GM21367 (cell line): ENCODE measurements around the gene HTR4.
A peak's percentile ranks its signal among the peaks of the same experiment; 100 is the strongest.
"Not testable (repeated sequence)": the region's sequence is repeated elsewhere in the genome, so short reads cannot be mapped to it uniquely, and the experiment has no call there.

Experiments
- ATAC-seq: cut with Tn5 transposase; IDR thresholded peaks from one replicate; pipeline ENCODE4 v1.9.1; 2021; ENCODE audit not compliant: unreplicated experiment

HTR4 gene

DNA sequence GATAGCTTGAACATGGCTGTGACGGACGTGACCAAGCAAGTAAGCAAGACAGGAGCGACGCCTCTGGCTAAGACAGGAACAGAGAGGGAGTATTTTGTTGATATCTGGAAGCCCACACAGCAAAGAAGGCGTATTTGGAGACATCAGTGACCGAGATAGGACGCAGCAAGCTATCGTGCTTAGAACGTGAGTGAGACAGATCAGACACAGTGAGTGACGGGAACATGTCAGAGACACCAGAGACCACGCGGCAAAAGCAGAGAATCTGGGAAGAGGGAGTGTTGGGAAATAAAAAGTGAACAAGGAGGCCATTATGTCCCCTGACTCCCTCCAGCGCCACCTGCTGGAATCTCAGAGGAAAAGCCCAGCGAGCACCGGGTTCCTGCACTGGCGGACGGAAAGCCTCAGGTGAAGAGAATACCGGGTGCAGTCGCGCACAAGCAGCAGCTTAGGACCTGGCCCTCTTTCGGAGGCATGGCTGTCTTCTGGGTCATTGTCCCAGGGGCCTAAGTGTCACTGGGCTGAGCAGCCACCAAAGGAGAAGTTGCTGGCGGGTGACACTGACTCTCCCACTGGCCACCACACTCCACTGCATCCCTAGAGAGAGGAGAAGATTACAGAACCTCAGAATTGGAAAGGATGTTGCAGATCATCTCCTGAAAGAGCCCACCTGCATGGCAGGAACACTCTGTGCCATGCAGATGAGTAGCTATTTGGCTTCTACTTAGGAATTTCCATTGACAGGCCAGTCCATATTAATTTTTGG, 171.4 kb downstream of the HTR4 start:
- ATAC-seq, result peak; percentile 82

DNA sequence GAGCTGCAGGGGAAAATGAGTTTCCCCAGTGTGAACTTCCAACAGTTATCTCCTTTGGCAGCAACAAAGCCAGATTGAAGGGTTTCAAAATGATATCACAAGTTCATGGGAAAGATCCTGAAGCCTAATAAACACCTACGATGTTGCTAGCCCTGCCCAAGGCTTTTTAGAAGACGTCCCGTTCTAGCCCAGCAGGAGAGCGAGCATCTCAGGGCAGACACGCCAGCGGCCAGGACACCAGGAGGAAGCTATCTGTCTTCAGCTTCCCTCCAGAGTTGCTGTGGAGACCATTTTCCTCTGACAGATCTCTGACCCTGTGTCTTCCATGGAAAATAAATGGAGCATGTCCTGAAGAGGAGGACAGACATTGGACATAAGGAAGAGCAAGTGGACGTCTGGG, 172.1 kb downstream of the HTR4 start:
- no peak for ATAC-seq

DNA sequence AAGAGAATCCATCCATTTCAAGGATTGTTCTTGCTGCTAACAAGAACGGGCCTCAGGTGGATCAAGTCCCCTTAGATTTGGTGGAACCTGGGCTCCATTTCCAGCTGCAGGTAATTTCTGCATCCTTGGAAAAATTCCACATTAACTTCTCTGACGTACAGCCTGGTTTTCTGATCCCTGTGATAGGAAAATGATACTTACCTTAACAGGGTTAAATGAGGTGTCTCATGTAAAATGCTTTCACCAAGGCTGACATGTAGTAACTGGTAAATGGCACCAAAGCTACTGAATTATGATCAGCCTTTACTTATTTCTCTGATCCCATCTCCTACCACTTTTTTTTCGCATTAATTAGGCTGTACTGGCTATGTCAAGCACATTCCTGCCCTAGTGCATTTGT, 176.9 kb downstream of the HTR4 start:
- ATAC-seq, result no peak

DNA sequence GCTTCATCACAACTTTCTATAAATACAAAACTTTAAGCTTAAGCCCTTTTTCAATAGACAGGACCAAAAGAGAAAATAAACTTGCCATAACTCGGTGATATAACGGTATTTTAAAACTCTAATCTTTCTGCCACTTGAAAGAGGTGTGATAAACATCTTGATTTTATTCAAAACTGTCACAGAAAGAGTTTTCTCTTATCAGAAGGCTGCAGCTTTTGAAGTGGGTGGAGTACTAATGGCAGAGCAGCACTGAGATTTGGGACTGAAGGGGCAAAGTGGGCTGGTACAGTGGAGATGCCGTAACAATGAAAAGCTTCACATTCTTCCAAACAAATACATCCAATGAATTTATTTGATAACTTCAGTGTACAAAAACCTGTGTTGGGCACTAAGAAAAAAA, 178.0 kb downstream of the HTR4 start:
- ATAC-seq, result no peak

DNA sequence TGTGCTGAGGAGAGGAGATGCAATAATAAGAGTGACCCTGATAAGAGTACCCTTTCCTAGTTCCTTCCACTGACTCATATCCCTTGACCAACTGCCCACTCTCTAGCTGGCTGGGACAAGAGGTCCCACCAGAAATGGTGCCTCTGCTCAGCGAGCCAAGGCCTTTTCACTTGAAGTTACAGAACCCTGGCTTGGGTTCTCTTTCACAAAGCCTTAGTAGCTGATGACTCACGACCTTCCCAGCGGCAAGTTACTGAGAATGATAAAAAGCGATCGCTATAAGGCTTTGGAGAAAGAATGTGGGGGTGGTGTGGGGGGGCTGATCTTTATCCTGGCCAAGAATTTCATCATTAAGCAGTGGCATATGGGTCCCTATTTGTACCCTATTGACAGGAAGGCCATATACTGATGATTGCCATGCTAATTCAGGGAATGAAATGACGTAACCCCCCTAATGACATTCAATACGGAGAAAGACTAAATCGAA, 180.3 kb downstream of the HTR4 start:
- no peak for ATAC-seq

DNA sequence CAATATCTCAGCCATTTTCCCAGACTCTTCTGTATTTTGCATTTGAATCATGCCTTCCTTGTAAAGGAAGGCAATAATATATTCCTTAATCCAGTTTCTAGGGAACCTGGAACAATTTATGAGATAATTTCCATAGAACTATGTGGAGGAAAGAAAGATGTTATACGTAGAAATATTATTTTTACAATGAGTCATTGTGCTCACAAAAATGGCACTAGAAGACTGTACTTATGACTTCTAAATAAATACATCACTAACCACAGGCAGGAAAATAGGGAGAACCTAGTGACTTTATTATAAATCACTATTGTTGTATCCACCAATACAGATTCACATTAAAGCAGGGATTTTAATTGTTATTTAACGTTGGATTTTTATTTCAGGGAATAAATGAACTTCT, 182.9 kb downstream of the HTR4 start:
- no peak for ATAC-seq

DNA sequence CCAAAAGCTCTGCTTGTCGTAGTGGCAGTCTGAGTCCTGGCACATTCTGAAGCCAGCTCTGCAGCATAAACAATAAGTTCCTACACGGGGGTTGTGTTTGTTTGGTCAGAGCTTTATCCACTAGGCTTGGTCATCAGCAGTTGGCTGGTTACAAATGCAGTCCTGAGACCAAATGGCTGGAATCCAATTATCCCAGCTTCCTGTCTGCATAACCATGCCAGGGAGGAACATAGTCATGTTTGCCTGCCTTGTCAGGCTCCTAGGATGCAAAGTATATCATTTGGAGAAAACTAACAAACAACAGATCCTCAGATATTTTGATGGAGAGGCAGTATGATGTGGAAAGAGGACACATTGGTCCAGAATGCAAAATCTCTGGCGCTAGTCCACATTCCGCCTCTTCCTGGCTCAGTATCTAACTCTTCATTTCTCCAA, 184.8 kb downstream of the HTR4 start:
- no peak for ATAC-seq

DNA sequence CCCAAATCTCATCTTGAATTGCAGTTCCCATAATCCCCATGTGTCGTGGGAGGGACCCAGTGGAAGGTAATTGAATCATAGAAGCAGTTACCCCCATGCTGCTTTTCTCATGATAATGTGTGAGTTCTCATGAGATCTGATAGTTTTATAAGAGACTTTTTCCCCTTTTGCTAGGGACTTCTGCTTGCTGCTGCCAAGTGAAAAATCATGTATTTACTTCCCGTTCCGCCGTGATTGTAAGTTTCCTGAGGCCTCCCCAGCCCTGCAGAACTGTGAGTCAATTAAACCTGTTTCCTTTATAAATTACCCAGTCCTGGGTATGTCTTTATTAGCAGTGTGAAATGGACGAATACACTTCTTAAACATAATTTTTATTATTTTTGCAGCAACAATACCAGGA, 185.6 kb downstream of the HTR4 start:
- ATAC-seq, result not testable (repeated sequence)

DNA sequence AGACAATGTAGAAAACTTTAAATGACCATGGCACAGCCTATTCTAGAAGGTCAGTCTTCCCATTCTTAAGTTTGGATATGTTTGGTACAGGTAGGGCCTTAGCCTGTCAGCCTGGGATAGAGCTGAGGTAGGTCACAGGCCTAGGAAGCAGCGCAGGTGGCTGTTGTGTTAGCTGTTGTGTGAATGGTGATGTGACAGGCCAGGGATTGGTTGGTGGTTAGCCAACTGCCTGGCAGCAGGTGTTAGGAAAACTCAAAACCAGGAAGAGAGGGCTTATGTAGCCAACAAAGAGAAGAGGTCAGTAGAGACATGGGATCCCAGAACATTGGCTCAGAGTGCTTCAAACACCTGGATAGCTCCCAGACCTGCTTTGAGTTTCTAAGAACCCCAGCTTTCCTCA, 186.4 kb downstream of the HTR4 start:
- ATAC-seq, result no peak

DNA sequence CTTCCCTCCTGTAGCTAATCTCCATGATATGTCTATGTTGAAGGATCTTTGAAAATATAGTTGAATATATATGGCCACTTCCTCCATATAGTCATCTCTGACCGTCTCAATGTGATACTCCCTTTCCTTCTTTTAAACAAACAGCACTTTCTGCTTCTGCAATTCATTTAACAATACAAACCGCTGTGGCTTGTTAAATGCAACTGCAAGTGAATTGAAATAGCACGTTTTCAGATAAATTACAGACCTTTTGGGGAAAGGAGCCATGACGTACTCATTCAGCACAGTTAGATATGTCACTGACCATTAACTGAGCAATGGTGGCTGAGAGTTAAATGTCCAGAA, 188.1 kb downstream of the HTR4 start:
- ATAC-seq, result no peak

DNA sequence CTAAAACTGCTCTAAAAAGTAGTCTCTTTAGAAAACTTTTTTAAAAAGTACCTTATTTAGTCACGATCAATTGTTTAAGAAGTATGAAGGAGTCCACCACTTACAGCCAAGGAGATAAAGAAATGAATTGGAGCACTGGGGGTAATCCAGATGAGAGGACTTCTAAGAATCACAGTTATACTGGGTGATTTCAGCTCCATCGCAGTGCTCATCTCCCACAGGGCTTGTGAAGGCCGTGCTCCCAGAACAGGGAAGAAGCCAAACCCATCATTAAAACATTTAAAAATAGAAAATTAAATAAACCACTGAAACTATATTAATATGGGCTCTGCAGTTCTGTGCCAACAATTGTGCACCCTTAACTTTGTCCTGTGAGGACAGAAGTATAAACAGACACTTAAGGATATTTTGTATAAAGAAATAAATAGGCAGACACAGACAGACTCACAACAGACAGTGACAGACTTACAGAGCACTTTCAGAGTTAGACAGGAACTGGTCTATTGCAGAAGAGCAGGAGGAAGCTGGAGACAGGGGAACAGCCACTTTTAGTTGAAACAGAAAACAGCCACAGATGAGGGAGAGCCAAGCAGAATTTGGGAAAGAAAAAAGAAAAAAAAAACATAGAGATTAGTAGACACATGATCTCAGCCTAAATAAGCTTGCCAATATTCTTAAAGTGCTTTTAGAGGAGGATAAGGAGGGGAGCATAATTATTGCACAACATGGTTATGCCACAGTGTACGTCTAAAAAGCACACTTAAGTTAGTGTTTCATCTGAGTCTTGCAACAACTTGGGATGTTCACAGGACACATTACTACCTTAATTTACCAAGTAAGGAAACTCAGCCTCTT, 188.7 kb downstream of the HTR4 start:
- no peak for ATAC-seq

DNA sequence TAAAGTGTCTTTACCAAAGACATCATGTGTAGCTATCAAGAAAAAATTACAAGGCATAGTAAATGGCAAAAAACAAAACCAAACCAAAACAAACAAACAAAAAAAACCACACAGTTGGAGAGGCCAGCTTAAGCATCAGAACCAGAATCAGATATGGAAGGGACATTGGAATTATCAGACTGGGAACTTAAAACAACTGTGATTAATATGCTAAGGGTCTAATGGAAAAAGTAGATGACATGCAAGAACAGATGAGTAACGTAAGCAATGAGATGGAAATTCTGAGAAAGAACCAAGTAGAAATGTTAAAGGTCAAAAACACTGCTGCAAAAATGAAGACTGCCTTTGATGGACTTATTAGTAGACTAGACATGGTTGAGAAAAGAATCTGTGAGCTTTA, 194.7 kb downstream of the HTR4 start:
- ATAC-seq, result no peak

DNA sequence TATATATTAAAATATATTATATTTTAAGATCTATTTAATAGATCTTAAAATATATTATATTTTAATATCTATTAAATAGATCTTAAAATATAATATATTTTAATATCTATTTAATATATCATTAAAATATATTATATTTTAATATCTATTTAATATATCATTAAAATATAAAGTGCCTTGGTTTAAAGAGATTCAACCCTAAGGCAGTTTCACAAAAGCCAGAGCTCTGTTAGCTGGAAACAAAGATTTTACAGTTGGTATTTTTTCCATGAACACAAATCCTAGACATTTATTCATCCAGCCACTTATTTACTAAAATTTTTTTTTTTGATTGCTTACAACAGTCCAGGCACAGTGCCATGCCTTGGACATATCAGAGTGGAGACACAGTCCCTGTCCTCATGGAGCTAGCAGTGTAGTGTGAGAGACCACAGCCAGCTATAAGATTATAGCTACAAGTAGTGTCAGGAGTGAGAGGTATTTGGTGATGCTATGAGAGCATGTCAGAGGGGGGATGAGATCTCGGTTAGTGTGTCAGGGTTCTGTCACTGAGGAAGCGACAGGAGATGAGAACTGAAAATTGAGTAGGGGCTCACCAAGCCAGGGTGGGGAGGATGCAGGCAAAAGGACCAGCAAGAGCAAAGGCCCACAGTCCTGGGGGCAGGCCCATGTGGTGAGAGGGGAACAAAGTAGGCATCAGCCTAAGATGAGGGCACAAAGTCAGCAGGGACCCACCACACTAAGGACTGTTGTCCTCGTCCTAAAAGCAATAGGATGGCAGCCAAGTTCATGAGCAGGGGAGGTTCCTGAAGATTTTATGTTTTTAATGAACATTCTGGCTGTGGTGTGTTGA, 196.1 kb downstream of the HTR4 start:
- no peak for ATAC-seq

DNA sequence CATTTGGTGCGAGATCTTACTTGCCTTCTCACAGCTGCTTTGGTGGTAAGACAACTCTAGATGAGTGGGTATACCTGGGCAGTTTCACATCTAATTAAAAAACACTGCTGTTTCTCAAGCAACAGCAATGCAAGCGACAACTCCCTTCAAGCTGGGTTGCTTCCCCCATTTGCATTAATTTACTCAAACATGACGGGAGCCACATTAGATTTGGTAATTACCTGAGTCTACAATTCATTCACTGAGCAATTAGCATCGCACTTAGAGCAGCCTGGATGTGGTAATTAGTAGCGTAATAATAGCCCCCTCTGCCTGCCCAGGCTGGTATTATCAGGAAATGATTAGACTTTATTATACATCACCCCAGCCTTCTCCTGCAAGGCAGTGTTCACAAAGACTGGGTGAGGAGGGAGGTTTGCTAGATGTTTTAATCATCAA, 197.1 kb downstream of the HTR4 start:
- peak; percentile 70 for ATAC-seq

DNA sequence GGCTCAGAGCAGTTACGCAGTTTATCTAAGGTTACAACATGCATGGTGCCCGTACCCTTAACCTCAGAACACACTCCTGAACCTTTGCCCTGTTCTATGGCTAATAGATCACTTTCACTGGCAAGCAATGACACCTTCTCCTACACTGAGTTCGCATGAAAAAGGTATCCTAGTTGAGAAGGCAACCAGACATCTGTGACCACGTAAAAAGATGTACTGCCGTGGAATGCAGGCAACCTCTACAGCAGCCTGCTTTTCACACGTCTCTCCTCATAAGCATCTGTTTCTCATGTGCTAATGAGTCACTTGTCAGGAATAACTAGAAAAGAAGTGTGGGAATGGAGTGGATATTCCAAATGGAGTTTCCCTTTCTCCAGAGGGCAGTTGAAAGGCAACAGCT, 199.1 kb downstream of the HTR4 start:
- no peak for ATAC-seq

DNA sequence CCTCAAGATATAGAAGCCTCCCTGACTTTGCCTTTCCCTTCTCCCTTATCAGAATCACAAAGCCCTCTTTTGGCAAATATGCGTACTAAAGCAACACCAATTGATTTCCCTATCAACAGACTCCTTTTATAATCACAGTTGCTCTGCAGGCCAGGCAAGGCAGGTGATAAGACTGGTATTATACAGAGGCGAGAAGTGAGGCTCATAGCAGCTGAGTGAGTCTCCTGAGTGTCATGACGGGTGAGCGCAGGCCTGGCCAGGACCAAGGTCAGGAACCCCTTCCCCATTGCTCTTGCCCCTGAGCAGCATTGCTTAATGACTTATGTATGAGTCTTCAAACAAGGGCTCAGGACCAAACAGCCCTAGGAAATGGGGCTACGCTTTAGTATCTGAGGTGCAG, 199.8 kb downstream of the HTR4 start:
- ATAC-seq, result no peak

DNA sequence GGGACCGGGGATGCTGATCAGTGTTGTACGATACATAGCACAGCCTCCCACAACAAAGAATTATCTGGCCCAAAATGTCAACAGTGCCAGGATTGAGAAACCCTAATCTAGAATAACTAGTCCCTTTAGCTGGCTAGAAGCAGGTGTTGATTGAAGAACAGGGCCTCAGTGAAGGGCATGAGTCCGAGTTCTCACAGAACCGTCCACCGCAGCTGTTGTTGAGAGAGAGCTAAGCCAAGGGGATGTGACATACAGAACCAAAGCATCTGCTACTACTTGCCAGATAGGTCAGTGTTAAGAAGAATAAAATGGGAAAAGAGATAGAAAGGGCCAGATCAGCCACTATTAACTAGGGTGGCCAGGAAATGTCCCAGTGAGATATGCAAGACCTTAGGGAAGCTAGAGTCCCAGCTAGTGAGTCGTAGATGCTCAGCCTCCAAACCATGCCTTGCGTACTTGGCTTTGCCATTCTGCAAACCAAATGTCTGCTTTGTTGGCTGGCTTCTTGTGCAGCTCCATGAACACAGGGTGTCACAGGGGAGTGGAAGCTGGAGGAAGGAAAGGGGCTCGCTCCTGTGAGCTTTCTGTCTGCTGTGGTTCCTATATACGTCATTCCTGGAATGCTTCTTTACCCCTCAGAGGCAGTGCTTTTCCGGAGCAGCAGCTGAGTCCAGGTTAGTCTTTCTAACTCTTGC, 201.7 kb downstream of the HTR4 start:
- ATAC-seq, result no peak

DNA sequence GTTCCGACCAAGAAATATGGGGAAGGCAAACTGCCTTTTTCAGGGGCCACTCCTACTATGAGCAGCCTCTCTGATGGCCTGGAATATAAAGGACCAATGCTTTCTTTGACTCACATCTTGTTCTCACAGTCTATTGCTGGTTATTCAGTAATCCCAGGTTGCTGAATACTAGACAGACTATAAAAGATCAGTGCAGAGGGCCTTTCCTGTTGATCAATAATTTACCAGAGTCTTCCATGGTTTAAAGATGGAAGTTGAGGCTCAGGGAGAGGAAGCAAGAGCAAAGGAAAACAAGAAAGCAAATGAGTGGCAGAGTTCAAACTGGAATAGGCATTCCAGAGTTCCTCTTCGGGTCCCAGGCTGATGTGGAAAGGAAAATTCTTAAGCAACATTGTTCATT, 207.7 kb downstream of the HTR4 start:
- ATAC-seq, result no peak

DNA sequence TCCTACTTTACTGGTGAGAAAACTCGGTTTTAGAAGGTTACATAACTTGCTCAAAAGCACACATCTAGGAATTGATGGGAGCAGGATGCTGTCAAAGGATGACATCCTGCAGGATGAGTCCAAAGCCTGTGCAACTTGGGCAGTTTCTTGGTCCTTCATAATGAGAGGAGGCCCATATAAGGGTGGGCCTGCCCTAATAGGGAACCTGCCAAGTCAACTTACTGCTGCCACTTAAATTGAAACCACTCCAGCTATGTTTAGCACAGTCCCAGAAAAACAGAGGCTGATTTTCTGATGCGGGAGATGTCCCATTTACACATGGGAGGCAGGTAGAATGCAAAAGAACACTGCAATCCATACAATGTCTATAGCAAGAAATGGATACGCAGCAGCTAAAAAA, 208.7 kb downstream of the HTR4 start:
- ATAC-seq, result no peak

DNA sequence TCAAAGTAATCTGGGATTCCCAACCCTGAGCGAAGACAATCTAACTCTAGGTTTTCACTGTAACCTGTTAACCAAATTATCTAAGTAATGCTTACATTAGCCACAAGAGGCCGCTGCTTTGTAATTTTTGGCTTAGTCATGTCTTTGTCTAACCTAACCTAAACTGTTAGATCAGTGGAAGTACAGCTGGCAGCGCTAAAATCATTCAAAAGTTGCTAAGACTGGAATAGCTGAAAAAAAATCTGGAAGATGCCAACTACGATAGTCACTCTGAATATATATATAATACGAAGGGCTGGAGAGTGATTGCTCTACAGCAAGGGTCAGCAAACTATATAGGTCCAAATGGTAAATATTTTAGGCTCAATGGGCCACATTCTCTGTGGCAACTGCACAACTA, 210.3 kb downstream of the HTR4 start:
- peak; percentile 93 for ATAC-seq

DNA sequence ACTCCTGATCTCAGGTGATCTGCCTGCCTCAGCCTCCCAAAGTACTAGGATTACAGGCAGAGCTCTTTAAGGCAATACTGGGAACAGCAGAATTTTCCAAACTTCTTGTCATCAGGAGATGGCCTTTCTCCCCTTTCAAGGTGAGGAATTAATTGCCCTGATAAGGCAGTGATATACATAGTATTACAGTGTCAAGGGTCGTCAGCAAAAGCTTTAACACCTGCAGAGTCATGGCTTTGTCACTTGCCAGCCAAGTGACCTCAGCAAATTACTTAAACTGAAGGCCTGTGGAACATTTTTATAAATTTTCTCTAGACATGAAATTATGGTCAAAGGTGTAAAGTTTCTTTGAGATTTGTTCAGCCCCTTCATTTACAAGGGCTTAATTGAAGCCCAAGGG, 211.1 kb downstream of the HTR4 start:
- no peak for ATAC-seq
